GM18511 (cell line): ENCODE results near the gene PSMD13.

Experiments
- ATAC-seq: cut with Tn5 transposase; IDR thresholded peaks from one replicate; pipeline ENCODE4 v1.9.1; 2021; ENCODE audit warnings: mild to moderate bottlenecking, moderate library complexity; ENCODE audit not compliant: unreplicated experiment

PSMD13 gene

GRCh38 chr11:297586-298405 lies 61.0 kb downstream of the PSMD13 start:
- ATAC-seq = no peak

GRCh38 chr11:298406-299065 lies 61.8 kb downstream of the PSMD13 start:
- no peak for ATAC-seq

GRCh38 chr11:299081-299891 lies 62.5 kb downstream of the PSMD13 start, which contains the start of gene IFITM5:
Gene IFITM5 (minus strand): TSS chr11:299526. CDS start chr11:299490, 36 bp downstream.
- no peak for ATAC-seq

GRCh38 chr11:299951-300735 lies 63.4 kb downstream of the PSMD13 start:
- no peak for ATAC-seq
